Neural cell (in vitro differentiated cells): Measurements from ENCODE around the gene ANKFN1. TPM values are rescaled to one million over a fixed set of nuclear protein-coding genes. Genes with fewer than 3 reads are reported as not detected.

ENCODE experiments used
- H2AFZ ChIP-seq: fragments of 200-600, 300-800 bp; sonication (generic), shearing (Covaris generic); 2 replicates; pipeline ENCODE4 v1.6.0; 2014; ENCODE audit warnings: low read depth, mild to moderate bottlenecking, antibody characterized with exemption, low read length, moderate library complexity
- H3F3A ChIP-seq: fragments of 200-600 bp; shearing (Covaris generic); 2 replicates; pipeline ENCODE4 v1.6.1; 2016; ENCODE audit warnings: mild to moderate bottlenecking, moderate library complexity, mixed read lengths, antibody characterized with exemption, low read length; ENCODE audit not compliant: insufficient read depth, poor library complexity, severe bottlenecking
- H3K27ac ChIP-seq: fragments of 200-600, 300-800 bp; sonication (generic), shearing (Covaris generic); 2 replicates; pipeline ENCODE4 v1.5.1; 2014; ENCODE audit warnings: mild to moderate bottlenecking, low read length, moderate library complexity
- H3K27me3 ChIP-seq: fragments of 300-800, 200-600 bp; sonication (generic), shearing (Covaris generic); 2 replicates; pipeline ENCODE4 v1.6.0; 2014; ENCODE audit warnings: mild to moderate bottlenecking, low read depth, low read length, moderate library complexity; ENCODE audit not compliant: insufficient read depth
- H3K36me3 ChIP-seq: fragments of 300-800, 200-600 bp; sonication (generic), shearing (Covaris generic); 2 replicates; pipeline ENCODE4 v1.5.1; 2014; ENCODE audit warnings: mild to moderate bottlenecking, antibody characterized with exemption, low read length, moderate library complexity; ENCODE audit not compliant: insufficient read depth
- H3K4me2 ChIP-seq: fragments of 300-800, 200-600 bp; sonication (generic), shearing (Covaris generic); 2 replicates; pipeline ENCODE4 v1.6.0; 2014; ENCODE audit warnings: mild to moderate bottlenecking, low read length
- H3K4me3 ChIP-seq: fragments of 300-800, 200-600 bp; sonication (generic), shearing (Covaris generic); 2 replicates; pipeline ENCODE4 v1.5.1; 2014; ENCODE audit warnings: mild to moderate bottlenecking, low read length, moderate library complexity
- H3K79me2 ChIP-seq: fragments of 200-600 bp; shearing (Covaris generic); replicated peaks from 2 replicates; pipeline ENCODE4 v1.6.0; 2014; ENCODE audit warnings: mild to moderate bottlenecking, low read length, moderate library complexity; ENCODE audit not compliant: insufficient read depth
- H3K9ac ChIP-seq: fragments of 300-800, 200-600 bp; sonication (generic), shearing (Covaris generic); 2 replicates; pipeline ENCODE4 v1.6.1; 2016; ENCODE audit warnings: mild to moderate bottlenecking, low read length, mixed read lengths
- H3K9me2 ChIP-seq: fragments of 200-600 bp; shearing (Covaris generic); 2 replicates; pipeline ENCODE4 v1.6.1; 2016; ENCODE audit warnings: mild to moderate bottlenecking, low read length, mixed read lengths; ENCODE audit not compliant: insufficient read depth
- H3K9me3 ChIP-seq: fragments of 200-600, 300-800 bp; sonication (generic), shearing (Covaris generic); 2 replicates; pipeline ENCODE4 v1.6.1; 2016; ENCODE audit warnings: mild to moderate bottlenecking, mixed run types, low read length, moderate library complexity, mixed read lengths
- H4K20me1 ChIP-seq: fragments of 200-600 bp; shearing (Covaris generic); 2 replicates; pipeline ENCODE4 v1.6.1; 2016; ENCODE audit warnings: mild to moderate bottlenecking, mixed run types; ENCODE audit not compliant: insufficient read depth
- CTCF ChIP-seq: fragments of 450-650 bp; IDR thresholded peaks from 2 replicates; pipeline ENCODE4 v1.5.1; 2014; ENCODE audit warnings: antibody characterized with exemption, mild to moderate bottlenecking, moderate library complexity; ENCODE audit not compliant: poor library complexity, severe bottlenecking
- EP300 ChIP-seq: fragments of 450-650 bp; conservative IDR thresholded peaks from 2 replicates; pipeline ENCODE4 v1.6.1; 2014; ENCODE audit warnings: antibody characterized with exemption, mild to moderate bottlenecking, moderate library complexity; ENCODE audit not compliant: poor library complexity, severe bottlenecking
- EZH2 ChIP-seq: fragments of 200-600, 300-800 bp; shearing (Covaris generic), sonication (generic); IDR thresholded peaks from 2 replicates; pipeline ENCODE4 v1.6.1; 2014; ENCODE audit warnings: antibody characterized with exemption, low read length, borderline replicate concordance, mild to moderate bottlenecking; ENCODE audit not compliant: insufficient read depth, poor library complexity, severe bottlenecking
- MXI1 ChIP-seq: fragments of 450-650 bp; conservative IDR thresholded peaks from 2 replicates; pipeline ENCODE4 v1.6.1; 2014; ENCODE audit warnings: antibody characterized with exemption, mild to moderate bottlenecking; ENCODE audit not compliant: poor library complexity, severe bottlenecking
- POLR2AphosphoS5 ChIP-seq: IDR thresholded peaks from 2 replicates; pipeline ENCODE4 v1.6.1; 2012
- RAD21 ChIP-seq: fragments of 450-650 bp; conservative IDR thresholded peaks from 2 replicates; pipeline ENCODE4 v1.6.1; 2014; ENCODE audit warnings: antibody characterized with exemption, mild to moderate bottlenecking, moderate library complexity
- SMC3 ChIP-seq: fragments of 450-650 bp; conservative IDR thresholded peaks from 2 replicates; pipeline ENCODE4 v1.6.1; 2014; ENCODE audit warnings: antibody characterized with exemption, mild to moderate bottlenecking, moderate library complexity; ENCODE audit not compliant: poor library complexity
- TAF1 ChIP-seq: IDR thresholded peaks from 2 replicates; pipeline ENCODE4 v1.6.1; 2012; ENCODE audit warnings: low read depth
- polyA plus RNA-seq: library from polyadenylated mRNA; depleted of rRNA; stranded (reverse); fragments of >200 nt; gene quantifications from 2 replicates; pipeline ENCODE4 v1.2.3, GENCODE V29; 2014
- small RNA-seq, 3 experiments: library from RNA; depleted of rRNA; stranded (forward); fragments of <200 nt; gene quantifications; one replicate each; pipeline ENCODE3, GENCODE V24; 2012
- TF ChIP-seq, protein P1 (sequence below): IDR thresholded peaks from 2 replicates; pipeline ENCODE4 v1.6.1; 2012; ENCODE audit warnings: borderline replicate concordance

The ANKFN1 gene
- polyA plus RNA-seq, 1 donor from 2014 or later, result 0.14 TPM

DNA sequence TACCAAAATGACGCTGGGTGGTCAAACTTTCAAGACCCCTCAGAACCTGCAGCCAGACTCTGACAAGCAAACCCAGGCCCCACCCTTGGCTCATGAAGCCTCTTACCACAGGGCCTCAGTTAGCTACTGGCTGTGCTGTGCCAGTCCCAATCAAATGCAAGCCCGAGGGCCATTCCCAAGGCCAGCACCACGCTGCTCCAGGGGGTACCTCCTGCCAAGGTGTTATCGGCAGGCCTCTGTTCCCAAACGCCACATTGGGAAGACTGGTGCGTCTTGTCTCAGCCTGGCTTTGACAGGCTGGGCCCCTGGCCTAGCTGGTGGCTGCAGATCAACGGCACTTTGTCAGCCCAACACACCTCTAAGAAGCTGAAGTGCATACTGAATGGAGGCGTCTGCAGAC, 404.4 kb downstream of the ANKFN1 start:
- Histone ChIP-seq H3K4me2 (no peak overlapping the region), H2AFZ (no peak overlapping the region), H3F3A (no peaks in the 10 kb centered on the region), H3K36me3 (no peaks in the 10 kb centered on the region), H3K9me3 (no peaks in the 10 kb centered on the region), H4K20me1 (no peaks in the 10 kb centered on the region), H3K79me2 (no peaks in the 10 kb centered on the region), H3K27ac (no peak overlapping the region), H3K27me3 (no peaks in the 10 kb centered on the region), H3K9me2 (no peaks in the 10 kb centered on the region), H3K4me3 (no peak overlapping the region), H3K9ac (no peak overlapping the region)
- TF ChIP-seq RAD21, result no peak

- no peak overlapping the region for H3K9ac ChIP-seq
- H3K79me2 ChIP-seq, result no peaks in the 10 kb centered on the region
- no peak overlapping the region for H3K4me2 ChIP-seq
- H3K36me3 ChIP-seq, result no peaks in the 10 kb centered on the region
- H3K27me3 ChIP-seq, result no peaks in the 10 kb centered on the region
- H3F3A ChIP-seq, result no peaks in the 10 kb centered on the region
- H4K20me1 ChIP-seq, result no peaks in the 10 kb centered on the region
- H3K27ac ChIP-seq, result no peak overlapping the region
- no peak overlapping the region for H2AFZ ChIP-seq
- TF ChIP-seq MXI1, result no peak
- no peak for TF ChIP-seq EZH2
- TF ChIP-seq, protein P1, sequence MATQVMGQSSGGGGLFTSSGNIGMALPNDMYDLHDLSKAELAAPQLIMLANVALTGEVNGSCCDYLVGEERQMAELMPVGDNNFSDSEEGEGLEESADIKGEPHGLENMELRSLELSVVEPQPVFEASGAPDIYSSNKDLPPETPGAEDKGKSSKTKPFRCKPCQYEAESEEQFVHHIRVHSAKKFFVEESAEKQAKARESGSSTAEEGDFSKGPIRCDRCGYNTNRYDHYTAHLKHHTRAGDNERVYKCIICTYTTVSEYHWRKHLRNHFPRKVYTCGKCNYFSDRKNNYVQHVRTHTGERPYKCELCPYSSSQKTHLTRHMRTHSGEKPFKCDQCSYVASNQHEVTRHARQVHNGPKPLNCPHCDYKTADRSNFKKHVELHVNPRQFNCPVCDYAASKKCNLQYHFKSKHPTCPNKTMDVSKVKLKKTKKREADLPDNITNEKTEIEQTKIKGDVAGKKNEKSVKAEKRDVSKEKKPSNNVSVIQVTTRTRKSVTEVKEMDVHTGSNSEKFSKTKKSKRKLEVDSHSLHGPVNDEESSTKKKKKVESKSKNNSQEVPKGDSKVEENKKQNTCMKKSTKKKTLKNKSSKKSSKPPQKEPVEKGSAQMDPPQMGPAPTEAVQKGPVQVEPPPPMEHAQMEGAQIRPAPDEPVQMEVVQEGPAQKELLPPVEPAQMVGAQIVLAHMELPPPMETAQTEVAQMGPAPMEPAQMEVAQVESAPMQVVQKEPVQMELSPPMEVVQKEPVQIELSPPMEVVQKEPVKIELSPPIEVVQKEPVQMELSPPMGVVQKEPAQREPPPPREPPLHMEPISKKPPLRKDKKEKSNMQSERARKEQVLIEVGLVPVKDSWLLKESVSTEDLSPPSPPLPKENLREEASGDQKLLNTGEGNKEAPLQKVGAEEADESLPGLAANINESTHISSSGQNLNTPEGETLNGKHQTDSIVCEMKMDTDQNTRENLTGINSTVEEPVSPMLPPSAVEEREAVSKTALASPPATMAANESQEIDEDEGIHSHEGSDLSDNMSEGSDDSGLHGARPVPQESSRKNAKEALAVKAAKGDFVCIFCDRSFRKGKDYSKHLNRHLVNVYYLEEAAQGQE, result no peak
- no peak for TF ChIP-seq TAF1
- TF ChIP-seq SMC3, result no peak
- TF ChIP-seq CTCF, result no peak
- TF ChIP-seq POLR2AphosphoS5, result no peak
- TF ChIP-seq EP300, result no peak
- TF ChIP-seq RAD21, result no peak
- no peaks in the 10 kb centered on the region for H3K9me2 ChIP-seq
- no peak overlapping the region for H3K4me3 ChIP-seq
- H3K9me3 ChIP-seq, result no peaks in the 10 kb centered on the region
These were observed 404.8 kb downstream of the ANKFN1 start for GRCh38 chr17:56558088-56558487.

Small RNAs within 50 kb of the gene (small RNA-seq; reads per million reads assigned to genes)
- gene AC006600.1, result 0 reads per million in 3 experiments
